H1 (cell line): ENCODE data around the gene RSPO3. TPM values are rescaled to one million over a fixed set of nuclear protein-coding genes. Genes with fewer than 3 reads are reported as not detected.

Source experiments
- CTCF ChIA-PET: fragments of 300-600 bp; sonication (Branson Sonifier 250); formaldehyde crosslinking; loops from one replicate; lab custom pipeline; 2021; ENCODE audit not compliant: partially characterized antibody; lab: Charles Lee
- POLR2A ChIA-PET: fragments of 300-600 bp; sonication (Branson Sonifier 250); formaldehyde crosslinking; loops from one replicate; lab custom pipeline; 2021; ENCODE audit warnings: inconsistent platforms; ENCODE audit not compliant: partially characterized antibody; lab: Charles Lee
- DNase-seq, 2 experiments: peaks; one replicate each; pipeline versions ENCODE4 v3.0.0 to v3.0.0-alpha.2; 2010 to 2022; ENCODE audit warnings: low spot score in 2 of 2, low read depth in 1 of 2, mixed read lengths in 1 of 2
- FAIRE-seq: peaks from 2 replicates; lab custom pipeline; 2011; peaks lifted over from hg19 to GRCh38; lab: Jason Lieb, UNC
- H2AFZ ChIP-seq: 2 replicates; pipeline ENCODE4 v1.8.1; 2012; ENCODE audit warnings: low read length, inconsistent platforms
- H2AK5ac ChIP-seq: 2 replicates; pipeline ENCODE4 v1.6.1; 2013; ENCODE audit warnings: low read depth, low read length
- H2BK120ac ChIP-seq: replicated peaks from 2 replicates; pipeline ENCODE3; 2013; ENCODE audit warnings: low read depth, low read length, inconsistent platforms
- H2BK12ac ChIP-seq: 2 replicates; pipeline ENCODE4 v1.6.1; 2013; ENCODE audit warnings: low read depth, low read length
- H2BK15ac ChIP-seq: 2 replicates; pipeline ENCODE4 v1.6.1; 2013; ENCODE audit warnings: low read length
- H2BK20ac ChIP-seq: 2 replicates; pipeline ENCODE4 v1.6.1; 2013; ENCODE audit warnings: low read length
- H2BK5ac ChIP-seq: 2 replicates; pipeline ENCODE4 v1.6.1; 2013; ENCODE audit warnings: low read depth, low read length
- H3K14ac ChIP-seq: 2 replicates; pipeline ENCODE4 v1.6.1; 2013; ENCODE audit warnings: inconsistent platforms; ENCODE audit not compliant: insufficient read length
- H3K18ac ChIP-seq: 2 replicates; pipeline ENCODE4 v1.6.1; 2013; ENCODE audit warnings: low read length; ENCODE audit errors: extremely low read depth
- H3K23ac ChIP-seq: 2 replicates; pipeline ENCODE4 v1.6.1; 2013; ENCODE audit warnings: inconsistent platforms; ENCODE audit not compliant: insufficient read length
- H3K23me2 ChIP-seq: 2 replicates; pipeline ENCODE4 v1.6.1; 2013; ENCODE audit warnings: low read depth, low read length
- H3K27ac ChIP-seq: 2 replicates; pipeline ENCODE4 v1.6.1; 2011; ENCODE audit warnings: low read depth, low read length, inconsistent platforms
- H3K27me3 ChIP-seq, 4 experiments: replicated peaks in 1 of 4; 1 replicate in 1 of 4; 2 replicates in 3 of 4; pipeline versions ENCODE4 v1.6.1 to v1.8.1; 2011 to 2013; ENCODE audit warnings: low read length in 3 of 4, mild to moderate bottlenecking in 3 of 4, inconsistent platforms in 2 of 4, mixed read lengths in 2 of 4, moderate library complexity in 1 of 4; ENCODE audit not compliant: control insufficient read depth in 3 of 4, insufficient read depth in 3 of 4; ENCODE audit errors: extremely low read depth in 1 of 4
- H3K36me3 ChIP-seq, 4 experiments: 2 replicates each; pipeline versions ENCODE4 v1.6.1 to v1.8.1; 2011 to 2013; ENCODE audit warnings: mild to moderate bottlenecking in 4 of 4, low read length in 3 of 4, moderate library complexity in 2 of 4, control low read depth in 1 of 4, inconsistent platforms in 1 of 4; ENCODE audit not compliant: insufficient read depth in 4 of 4, control insufficient read depth in 2 of 4
- H3K4ac ChIP-seq: replicated peaks from 2 replicates; pipeline ENCODE3; 2013; ENCODE audit warnings: low read length, low read depth, mixed read lengths, inconsistent platforms; ENCODE audit not compliant: insufficient read length
- H3K4me1 ChIP-seq, 4 experiments: replicated peaks in 1 of 4; 1 replicate in 1 of 4; 2 replicates in 3 of 4; pipeline versions ENCODE4 v1.6.1 to v1.8.1; 2011 to 2013; ENCODE audit warnings: low read length in 3 of 4, inconsistent platforms in 2 of 4, mixed read lengths in 1 of 4; ENCODE audit not compliant: insufficient read depth in 4 of 4, control insufficient read depth in 3 of 4
- H3K4me2 ChIP-seq, 2 experiments: 2 replicates each; pipeline versions ENCODE4 v1.6.1 to v1.8.1; 2011 to 2013; ENCODE audit warnings: low read depth in 2 of 2, low read length in 2 of 2, control low read depth in 1 of 2, inconsistent platforms in 1 of 2, mild to moderate bottlenecking in 1 of 2; ENCODE audit not compliant: insufficient read depth in 1 of 2
- H3K4me3 ChIP-seq, 4 experiments: fragments of 200-600, 300-600 bp in 1 of 4; sonication (generic), shearing (Covaris generic), sonication (Bioruptor Twin) in 1 of 4; 2 replicates each; pipeline versions ENCODE4 v1.5.1 to v1.8.1; 2011 to 2016; ENCODE audit warnings: low read length in 4 of 4, low read depth in 3 of 4, control low read depth in 2 of 4, inconsistent platforms in 2 of 4, mild to moderate bottlenecking in 2 of 4, mixed read lengths in 1 of 4, moderate library complexity in 1 of 4; ENCODE audit not compliant: insufficient read depth in 2 of 4; ENCODE audit errors: extremely low read depth in 1 of 4
- H3K56ac ChIP-seq: replicated peaks from 2 replicates; pipeline ENCODE3; 2013; ENCODE audit warnings: low read depth, mild to moderate bottlenecking, mixed read lengths, low read length, inconsistent platforms; ENCODE audit not compliant: insufficient read length
- H3K79me1 ChIP-seq: 2 replicates; pipeline ENCODE4 v1.6.1; 2013; ENCODE audit warnings: low read depth, low read length, control low read depth
- H3K79me2 ChIP-seq, 2 experiments: 2 replicates each; pipeline versions ENCODE4 v1.6.1 to v1.8.1; 2012 to 2013; ENCODE audit warnings: low read length in 2 of 2, mild to moderate bottlenecking in 2 of 2, inconsistent platforms in 1 of 2; ENCODE audit not compliant: insufficient read depth in 2 of 2, control insufficient read depth in 1 of 2
- H3K9ac ChIP-seq, 4 experiments: replicated peaks in 1 of 4; 1 replicate in 1 of 4; 2 replicates in 3 of 4; pipeline versions ENCODE4 v1.6.1 to v1.8.1; 2011 to 2013; ENCODE audit warnings: low read depth in 3 of 4, low read length in 3 of 4, control low read depth in 2 of 4, mild to moderate bottlenecking in 2 of 4, moderate library complexity in 2 of 4, inconsistent platforms in 1 of 4; ENCODE audit errors: extremely low read depth in 1 of 4
- H3K9me3 ChIP-seq, 2 experiments: 2 replicates each; pipeline versions ENCODE4 v1.6.1 to v1.8.1; 2012 to 2013; ENCODE audit warnings: mild to moderate bottlenecking in 2 of 2, moderate library complexity in 2 of 2, control low read depth in 1 of 2, inconsistent platforms in 1 of 2, low read depth in 1 of 2, low read length in 1 of 2, mixed read lengths in 1 of 2; ENCODE audit not compliant: insufficient read depth in 2 of 2
- H4K20me1 ChIP-seq, 2 experiments: replicated peaks in 1 of 2; 2 replicates each; pipeline versions ENCODE3 to v1.8.1; 2011 to 2013; ENCODE audit warnings: inconsistent platforms in 2 of 2, low read length in 2 of 2, mild to moderate bottlenecking in 1 of 2; ENCODE audit not compliant: insufficient read depth in 2 of 2, control insufficient read depth in 1 of 2
- H4K5ac ChIP-seq: 2 replicates; pipeline ENCODE4 v1.6.1; 2013; ENCODE audit warnings: low read length, low read depth, mixed read lengths, inconsistent platforms; ENCODE audit not compliant: insufficient read length
- H4K8ac ChIP-seq: 2 replicates; pipeline ENCODE4 v1.8.0; 2013; ENCODE audit warnings: mild to moderate bottlenecking, moderate library complexity, low read length, inconsistent platforms; ENCODE audit not compliant: insufficient read depth; ENCODE audit errors: extremely low read depth
- H4K91ac ChIP-seq: replicated peaks from 2 replicates; pipeline ENCODE3; 2013; ENCODE audit warnings: low read length, mixed read lengths, inconsistent platforms; ENCODE audit not compliant: insufficient read length
- CHD1 ChIP-seq: IDR thresholded peaks from 2 replicates; pipeline ENCODE4 v1.6.1; 2012; ENCODE audit warnings: low read depth, low read length, improper control_type of control experiment
- CTBP2 ChIP-seq: IDR thresholded peaks from 2 replicates; pipeline ENCODE4 v1.7.0; 2011; ENCODE audit warnings: borderline replicate concordance, mild to moderate bottlenecking, moderate library complexity, mixed read lengths, low read length; ENCODE audit not compliant: insufficient read depth, insufficient read length
- EZH2 ChIP-seq: fragments of 200-600 bp; sonication (generic); IDR thresholded peaks from 2 replicates; pipeline ENCODE4 v1.7.1; 2012; ENCODE audit warnings: low read depth, mild to moderate bottlenecking, moderate library complexity, low read length, inconsistent platforms; ENCODE audit not compliant: severe bottlenecking
- GABPA ChIP-seq: IDR thresholded peaks from 2 replicates; pipeline ENCODE4 v1.6.1; 2011; ENCODE audit warnings: mild to moderate bottlenecking, low read length, moderate library complexity, borderline replicate concordance; ENCODE audit not compliant: insufficient read depth
- GTF2F1 ChIP-seq: IDR thresholded peaks from 2 replicates; pipeline ENCODE4 v1.6.1; 2012; ENCODE audit warnings: low read depth, low read length, improper control_type of control experiment, borderline replicate concordance
- HDAC6 ChIP-seq: IDR thresholded peaks from one replicate; pipeline ENCODE4 v1.7.1; 2012; ENCODE audit warnings: low read depth, mild to moderate bottlenecking, inconsistent platforms, low read length, moderate library complexity
- RBBP5 ChIP-seq: IDR thresholded peaks from 2 replicates; pipeline ENCODE4 v1.7.1; 2012; ENCODE audit warnings: low read depth, mild to moderate bottlenecking, inconsistent platforms, low read length, moderate library complexity, borderline replicate concordance
- RXRA ChIP-seq: IDR thresholded peaks from 2 replicates; pipeline ENCODE4 v1.6.1; 2011; ENCODE audit warnings: low read depth, mild to moderate bottlenecking, low read length, moderate library complexity; ENCODE audit not compliant: insufficient read depth
- SAP30 ChIP-seq: fragments of 300-600 bp; sonication (generic); IDR thresholded peaks from 2 replicates; pipeline ENCODE4 v1.7.1; 2012; ENCODE audit warnings: low read length, moderate library complexity, mild to moderate bottlenecking, inconsistent platforms; ENCODE audit not compliant: insufficient read depth, insufficient replicate concordance
- SIX5 ChIP-seq: IDR thresholded peaks from 2 replicates; pipeline ENCODE4 v1.6.1; 2011; ENCODE audit warnings: mild to moderate bottlenecking, low read depth, low read length
- TAF1 ChIP-seq: IDR thresholded peaks from 2 replicates; pipeline ENCODE4 v1.6.1; 2011; ENCODE audit warnings: mild to moderate bottlenecking, low read depth, low read length
- TBP ChIP-seq: IDR thresholded peaks from 2 replicates; pipeline ENCODE4 v1.6.1; 2011; ENCODE audit warnings: low read depth, low read length, improper control_type of control experiment
- ZNF274 ChIP-seq: IDR thresholded peaks from 2 replicates; pipeline ENCODE4 v1.7.0; 2012; ENCODE audit warnings: low read length, borderline replicate concordance; ENCODE audit errors: extremely low read depth
- WGBS, 2 experiments: shearing (Covaris generic) in 1 of 2; methylation state at CpG; one replicate each; pipeline versions ENCODE4 v1.1.6 to v1.1.7; 2013 to 2015; ENCODE audit warnings: low lambda C conversion rate in 2 of 2, mixed read lengths in 2 of 2, inconsistent platforms in 1 of 2, low coverage in 1 of 2, missing lambda C conversion rate in 1 of 2; ENCODE audit not compliant: insufficient replicate concordance in 2 of 2, insufficient coverage in 1 of 2, insufficient read length in 1 of 2; ENCODE audit errors: extremely low coverage in 1 of 2, missing lambda C conversion rate in 1 of 2; 5-methylcytosine and 5-hydroxymethylcytosine counted together
- polyA plus RNA-seq, 7 experiments: library from polyadenylated mRNA; depleted of rRNA in 3 of 7; stranded (reverse) in 5 of 7; unstranded in 2 of 7; fragments of >200 nt in 5 of 7; fragments of 200-250 nt in 2 of 7; gene quantifications; 1 replicate in 5 of 7; 2 replicates in 1 of 7; 4 replicates in 1 of 7; pipeline versions ENCODE4 v1.2.1 to v1.2.3, GENCODE V29; 2011 to 2013; ENCODE audit warnings: missing spikeins in 2 of 7, mixed read lengths in 2 of 7
- total RNA-seq: library from RNA; stranded (reverse); fragmentation: NEBNext Ultra II Directional; extraction: Animal tissue kit (Norgen Biotek cat#: 25700); gene quantifications from 2 replicates; pipeline ENCODE4 v1.2.1, GENCODE V29; 2021
- TF ChIP-seq, protein P1 (sequence below): IDR thresholded peaks from 2 replicates; pipeline ENCODE4 v1.6.1; 2011; ENCODE audit warnings: low read length, improper control_type of control experiment

Gene RSPO3
- total and polyA plus RNA-seq, 2 of the 8 experiments (the other 6 are each of a cell fraction or from before 2014, with no cell fraction given): not detected

DNA sequence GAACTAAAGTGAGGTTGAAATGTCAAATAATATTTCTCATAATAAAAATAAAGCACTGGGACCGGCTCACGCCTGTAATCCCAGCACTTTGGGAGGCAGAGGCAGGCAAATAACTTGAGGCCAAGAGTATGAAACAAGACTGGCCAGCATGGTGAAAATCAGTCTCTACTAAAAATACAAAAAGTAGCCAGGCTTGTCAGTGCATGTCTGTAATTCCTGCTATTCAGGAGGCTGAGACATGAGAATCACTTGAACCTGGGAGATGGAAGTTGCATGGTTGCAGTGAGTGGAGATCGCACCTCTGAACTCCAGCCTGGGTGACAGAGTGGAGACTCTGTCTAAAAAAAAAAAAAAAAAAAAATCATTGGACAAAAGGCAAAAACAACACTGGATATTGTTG, 38.4 kb upstream of the RSPO3 start:
- Histone ChIP-seq H3K18ac (no peak overlapping the region), H3K27me3 (no peaks in the 10 kb centered on the region), H3K23me2 (no peaks in the 10 kb centered on the region), H3K79me1 (no peaks in the 10 kb centered on the region), H2BK15ac (no peak overlapping the region), H3K9me3 (no peaks in the 10 kb centered on the region), H2AK5ac (no peak overlapping the region), H3K56ac (no peak overlapping the region), H3K4me1 (no peaks in the 10 kb centered on the region), H3K9ac (no peak overlapping the region), H3K4me2 (no peak overlapping the region), H2BK5ac (no peak overlapping the region), H3K4me3 (no peak overlapping the region), H2BK20ac (no peak overlapping the region), H2BK12ac (no peak overlapping the region), H3K23ac (no peak overlapping the region), H2BK120ac (no peak overlapping the region), H2AFZ (no peak overlapping the region), H3K4ac (no peak overlapping the region), H3K27ac (no peak overlapping the region), H3K79me2 (no peaks in the 10 kb centered on the region), H4K20me1 (no peaks in the 10 kb centered on the region), H3K14ac (no peak overlapping the region), H4K91ac (no peak overlapping the region), H3K36me3 (no peaks in the 10 kb centered on the region), H4K5ac (no peak overlapping the region), H4K8ac (no peak overlapping the region)
- FAIRE-seq (no peak), DNase-seq (no peak)
- CTCF ChIA-PET: no interaction called here
- WGBS, 2 experiments: 93% methylated on average over 3 of the region's 3 CpGs; no CpG with 5 or more reads in 1 of the 2 experiments
- POLR2A ChIA-PET: no interaction called here
- TF ChIP-seq CHD1: no peak
- TF ChIP-seq SIX5: no peak
- TF ChIP-seq TAF1: no peak
- TF ChIP-seq GABPA: no peak
- TF ChIP-seq GTF2F1: no peak
- TF ChIP-seq, protein P1, sequence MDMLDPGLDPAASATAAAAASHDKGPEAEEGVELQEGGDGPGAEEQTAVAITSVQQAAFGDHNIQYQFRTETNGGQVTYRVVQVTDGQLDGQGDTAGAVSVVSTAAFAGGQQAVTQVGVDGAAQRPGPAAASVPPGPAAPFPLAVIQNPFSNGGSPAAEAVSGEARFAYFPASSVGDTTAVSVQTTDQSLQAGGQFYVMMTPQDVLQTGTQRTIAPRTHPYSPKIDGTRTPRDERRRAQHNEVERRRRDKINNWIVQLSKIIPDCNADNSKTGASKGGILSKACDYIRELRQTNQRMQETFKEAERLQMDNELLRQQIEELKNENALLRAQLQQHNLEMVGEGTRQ: no peak
- no peak for TF ChIP-seq RBBP5
- TF ChIP-seq TBP: no peak
- no peak for TF ChIP-seq EZH2
- TF ChIP-seq HDAC6: no peak
- no peak for TF ChIP-seq SAP30
- TF ChIP-seq CTBP2: no peak
- TF ChIP-seq ZNF274: no peak
- TF ChIP-seq RXRA: no peak
